HL-60/S4 treated with retinoic acid at 250 ng/mL for 4 days and 3 days (cell line): ENCODE data around the gene UBE2D3.
"Not testable (repeated sequence)": the region's sequence is repeated elsewhere in the genome, so short reads cannot be mapped to it uniquely, and the experiment has no call there.

Experiments used
- in situ Hi-C: fragments of 300-500 bp; cut with MboI; formaldehyde crosslinking; loops from 2 replicates; pipeline ENCODE4 v1.7.0; 2022; ENCODE audit warnings: low sequenced_read_pairs

Gene UBE2D3

DNA sequence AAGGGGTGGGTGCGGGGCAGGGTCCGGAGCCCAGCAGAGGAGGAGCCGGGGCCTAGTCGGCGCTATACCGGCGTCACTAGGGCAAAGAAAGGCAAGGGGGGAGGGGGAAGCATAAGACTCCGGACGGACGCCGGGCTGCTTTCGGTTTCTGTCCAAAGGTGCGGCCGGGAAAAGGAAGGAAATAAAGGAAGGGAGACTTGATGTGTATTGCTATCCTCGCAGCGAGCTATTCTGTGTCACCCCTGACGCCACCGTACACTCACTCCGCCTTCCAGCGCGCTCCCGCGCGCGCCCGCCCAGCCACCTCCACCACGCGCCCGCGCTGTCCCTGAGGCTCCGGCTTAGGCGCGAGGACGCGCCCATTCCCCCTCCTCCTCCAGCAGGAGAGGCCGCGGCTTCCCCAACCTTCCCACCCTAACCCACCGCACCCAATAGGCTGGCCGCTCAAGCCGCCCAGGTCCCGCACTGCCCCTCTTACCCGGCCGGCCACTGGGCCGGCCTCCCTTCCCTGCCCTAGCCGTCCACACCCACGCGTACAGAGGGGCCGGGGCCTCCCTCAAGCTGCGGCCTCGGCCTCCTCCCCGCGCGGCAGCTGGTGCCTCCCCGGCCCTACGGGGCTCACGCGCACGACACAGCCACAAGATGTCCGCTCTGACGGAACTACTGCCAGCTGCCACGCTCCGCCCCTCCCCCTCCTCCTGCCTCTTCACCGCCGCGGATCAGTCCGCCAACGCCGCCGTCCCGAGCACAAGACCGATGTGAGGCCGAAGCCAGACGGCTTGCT lies at the start of gene UBE2D3:
Gene UBE2D3, minus strand, starts transcription at position 662 of the 784 bp plus-strand sequence. CDS start 1,043 bp downstream, outside the sequence.
- in situ Hi-C loops: no loop called here

DNA sequence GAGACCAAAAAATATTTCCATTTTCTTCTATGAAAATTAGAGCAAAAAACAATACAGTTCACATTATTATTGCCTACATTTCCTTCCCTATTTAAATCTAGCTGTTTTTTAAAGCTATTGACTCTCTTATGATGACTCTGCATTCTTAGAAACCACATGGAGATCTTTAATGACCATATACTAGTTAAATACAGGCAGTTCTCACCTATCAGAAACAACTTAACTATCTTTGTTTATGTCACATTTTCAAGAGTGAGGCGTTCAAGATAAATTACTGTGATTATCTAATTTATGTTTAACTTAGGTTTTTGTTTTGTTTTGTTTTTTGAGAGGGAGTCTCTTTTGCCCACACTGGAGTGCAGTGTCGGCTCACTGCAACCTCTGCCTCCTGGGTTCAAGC lies 44.4 kb upstream of the UBE2D3 start:
- in situ Hi-C loops: no loop called here

DNA sequence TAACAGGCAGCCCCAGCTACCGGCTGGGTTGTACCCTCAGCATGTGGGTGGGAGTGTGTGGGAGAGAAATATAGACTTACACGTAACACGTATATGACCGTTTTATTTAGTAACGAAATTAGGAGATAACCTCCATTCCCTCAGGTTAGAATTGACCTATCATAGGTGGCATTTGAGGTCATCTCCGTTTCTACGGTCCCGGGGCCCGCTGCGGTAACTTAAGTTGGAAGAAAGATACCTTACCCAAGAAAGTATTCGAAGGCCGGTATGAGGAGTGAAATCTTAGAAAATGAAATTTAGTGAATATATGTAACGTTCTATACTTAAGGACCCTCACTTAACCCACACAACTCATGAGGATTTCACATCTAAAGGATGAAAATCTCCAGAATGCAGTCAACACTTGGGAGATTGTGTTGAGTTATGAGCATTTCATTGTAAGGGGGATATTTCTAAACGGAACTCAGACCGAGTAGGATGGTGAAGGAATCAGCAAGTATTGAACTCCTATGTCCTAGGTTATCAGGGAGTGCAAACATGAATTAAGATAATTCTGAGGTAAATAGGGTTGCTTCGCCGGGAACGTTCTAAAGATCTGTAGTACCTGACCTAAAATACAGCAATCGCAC lies 42.3 kb upstream of the UBE2D3 start:
- in situ Hi-C loops: no loop called here

DNA sequence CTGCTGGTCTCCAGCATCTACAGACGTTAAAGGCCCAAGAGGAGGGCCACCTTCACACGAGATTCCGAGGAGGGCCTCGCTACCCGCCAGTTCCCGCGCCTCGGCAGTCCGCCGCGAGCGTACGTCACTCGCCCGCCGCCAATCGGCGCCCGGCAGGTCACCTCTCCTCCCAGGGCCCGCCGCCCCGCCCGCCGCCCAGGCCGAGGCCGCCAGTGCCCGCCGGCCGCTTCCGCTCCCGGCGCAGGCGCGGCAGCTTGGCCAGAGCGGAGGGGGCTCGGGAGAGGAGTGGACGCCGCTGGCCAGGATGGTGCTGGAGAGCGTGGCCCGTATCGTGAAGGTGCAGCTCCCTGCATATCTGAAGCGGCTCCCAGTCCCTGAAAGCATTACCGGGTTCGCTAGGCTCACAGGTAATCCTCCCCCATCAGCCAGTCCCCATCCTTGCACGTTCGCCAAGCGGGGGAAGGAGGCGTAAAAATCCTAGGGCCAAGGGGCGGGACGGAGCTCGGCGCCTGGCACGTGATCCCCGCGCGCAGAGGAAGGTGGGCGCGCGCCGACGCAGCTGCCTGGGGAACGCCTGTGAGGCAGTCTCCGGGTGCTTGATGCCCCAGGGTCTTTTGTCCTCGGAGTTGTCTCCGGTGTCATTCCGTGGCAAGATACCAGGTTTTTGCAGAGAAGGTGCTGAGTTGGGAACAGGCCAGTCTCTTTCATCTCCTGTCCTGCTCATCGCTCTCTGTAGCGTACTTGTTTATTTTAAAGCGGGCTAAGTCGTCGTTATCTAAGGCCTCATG lies 41.6 kb upstream of the UBE2D3 start, which contains the start of gene CISD2:
Gene CISD2, plus strand, starts transcription at position 212 of the 788 bp plus-strand sequence. Its CDS starts 93 bp downstream, at position 305.
- in situ Hi-C loops: no loop called here

DNA sequence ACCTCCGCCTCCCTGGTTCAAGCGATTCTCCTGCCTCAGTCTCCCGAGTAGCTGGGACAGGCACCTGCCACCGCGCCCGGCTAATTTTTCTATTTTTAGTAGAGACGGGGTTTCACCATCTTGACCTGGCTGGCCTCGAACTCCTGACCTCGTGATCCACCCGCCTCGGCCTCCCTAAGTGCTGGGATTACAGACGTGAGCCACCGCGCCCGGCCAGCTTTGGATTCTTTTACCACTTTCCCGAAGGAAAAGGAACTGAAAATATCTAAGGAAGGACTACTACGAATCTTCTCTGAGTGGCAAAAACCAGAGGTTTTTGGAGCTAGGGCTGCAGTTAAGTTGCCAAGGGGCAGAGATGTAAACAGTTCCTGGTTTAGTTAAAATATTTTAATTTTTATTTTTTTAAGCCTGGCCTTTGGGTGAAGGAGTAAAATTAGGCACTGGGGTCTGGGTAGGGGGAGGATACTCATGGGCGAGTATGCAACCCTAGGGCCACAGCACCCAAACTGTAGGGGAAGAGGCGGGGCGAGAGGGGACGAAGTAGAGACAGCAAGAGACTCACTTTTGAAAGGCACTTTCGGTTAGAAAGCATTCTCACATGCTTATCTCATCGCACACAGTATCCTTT lies 40.9 kb upstream of the UBE2D3 start:
- in situ Hi-C loops: no loop called here

DNA sequence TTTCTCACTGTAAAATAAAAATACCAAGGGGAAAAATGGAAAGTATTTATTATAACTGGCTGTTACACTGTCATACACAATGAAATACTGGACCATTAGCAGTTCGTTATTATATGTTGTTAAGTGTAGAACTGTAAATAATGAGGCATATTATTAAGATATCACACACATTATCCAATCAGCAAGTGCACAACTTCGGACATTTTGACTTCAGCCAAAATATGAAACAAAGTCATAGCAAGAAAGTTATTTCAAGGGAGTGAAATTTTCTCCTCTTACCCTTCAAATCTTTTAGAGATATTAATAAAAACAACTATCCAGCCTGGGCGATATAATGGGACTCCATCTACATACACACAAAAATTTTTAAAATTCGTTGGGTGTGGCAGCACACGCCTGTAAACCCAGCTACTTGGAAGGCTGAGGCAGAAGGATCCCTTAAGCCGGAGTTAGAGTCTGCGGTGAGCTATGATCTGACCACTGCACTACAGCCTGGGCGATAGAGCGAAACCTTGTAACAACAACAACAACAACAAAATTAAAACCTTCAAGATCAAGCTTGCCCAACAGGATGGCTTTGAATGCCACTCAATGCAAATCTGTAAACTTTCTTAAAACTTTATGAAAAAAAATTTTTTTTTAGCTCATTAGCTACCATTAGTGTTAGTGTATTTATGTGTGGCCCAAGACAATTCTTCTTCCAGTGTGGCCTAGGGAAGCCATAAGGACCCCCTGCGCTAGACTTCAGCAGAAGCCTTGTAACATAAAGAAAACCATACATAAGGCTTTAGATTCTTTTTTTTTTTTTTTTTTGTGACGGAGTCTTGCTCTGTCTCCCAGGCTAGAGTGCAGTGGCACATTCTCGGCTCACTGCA lies 40.2 kb upstream of the UBE2D3 start:
- in situ Hi-C loops: no loop called here

DNA sequence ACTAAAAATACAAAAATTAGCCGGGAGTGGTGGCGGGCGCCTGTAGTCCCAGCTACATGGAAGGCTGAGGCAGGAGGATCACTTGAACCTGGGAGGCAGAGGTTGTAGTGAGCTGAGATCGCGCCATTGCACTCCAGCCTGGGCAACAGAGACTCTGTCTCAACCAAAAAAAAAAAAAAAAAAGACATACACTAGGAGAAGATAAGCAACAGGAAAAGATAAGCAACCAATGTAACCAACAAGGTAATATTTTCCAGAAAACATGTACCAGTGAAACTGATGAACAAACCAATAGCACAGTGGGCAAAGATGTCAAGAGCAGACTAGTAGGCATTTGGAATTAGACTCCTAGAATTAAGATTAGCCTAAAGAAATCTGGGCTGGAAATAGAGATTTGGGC lies 38.0 kb upstream of the UBE2D3 start:
- in situ Hi-C loops: not testable (repeated sequence)

DNA sequence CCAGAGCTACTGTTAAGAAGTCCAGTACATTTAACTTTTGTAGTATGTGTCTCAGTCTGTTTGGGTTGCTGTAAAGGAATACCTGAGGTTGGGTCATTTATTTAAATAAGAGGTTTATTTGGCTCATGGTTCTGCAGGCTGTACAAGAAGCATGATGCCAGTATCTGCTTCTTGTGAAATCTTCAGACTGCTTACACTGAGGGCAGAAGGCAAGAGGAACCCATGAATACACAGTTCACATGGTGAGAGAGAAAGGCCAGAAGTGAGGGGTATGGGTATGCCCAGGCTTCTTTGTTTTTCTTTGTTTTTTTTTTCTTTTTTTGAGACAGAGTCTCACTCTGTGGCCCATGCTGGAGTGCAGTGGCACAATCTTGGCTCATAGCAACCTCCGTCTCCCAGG lies 35.4 kb upstream of the UBE2D3 start:
- in situ Hi-C loops: no loop called here

DNA sequence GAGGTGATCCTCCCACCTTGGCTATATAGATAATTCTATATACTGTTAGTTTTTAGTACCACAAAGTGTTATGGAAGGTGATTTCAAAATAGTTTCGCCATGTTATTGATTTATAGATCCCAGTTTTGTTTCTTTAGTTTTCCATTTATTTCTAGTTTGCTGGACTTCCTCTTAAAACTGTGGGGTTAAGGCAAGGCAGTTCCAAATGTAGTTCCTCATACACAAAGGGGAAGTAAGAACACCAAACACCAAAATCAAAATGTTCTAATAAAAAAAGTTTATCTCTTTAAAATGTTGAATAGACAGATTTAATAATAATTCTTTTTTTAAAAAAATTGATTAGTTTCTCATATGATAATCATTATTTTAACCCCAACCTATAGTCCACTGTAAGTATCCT lies 34.7 kb upstream of the UBE2D3 start:
- in situ Hi-C loops: no loop called here

DNA sequence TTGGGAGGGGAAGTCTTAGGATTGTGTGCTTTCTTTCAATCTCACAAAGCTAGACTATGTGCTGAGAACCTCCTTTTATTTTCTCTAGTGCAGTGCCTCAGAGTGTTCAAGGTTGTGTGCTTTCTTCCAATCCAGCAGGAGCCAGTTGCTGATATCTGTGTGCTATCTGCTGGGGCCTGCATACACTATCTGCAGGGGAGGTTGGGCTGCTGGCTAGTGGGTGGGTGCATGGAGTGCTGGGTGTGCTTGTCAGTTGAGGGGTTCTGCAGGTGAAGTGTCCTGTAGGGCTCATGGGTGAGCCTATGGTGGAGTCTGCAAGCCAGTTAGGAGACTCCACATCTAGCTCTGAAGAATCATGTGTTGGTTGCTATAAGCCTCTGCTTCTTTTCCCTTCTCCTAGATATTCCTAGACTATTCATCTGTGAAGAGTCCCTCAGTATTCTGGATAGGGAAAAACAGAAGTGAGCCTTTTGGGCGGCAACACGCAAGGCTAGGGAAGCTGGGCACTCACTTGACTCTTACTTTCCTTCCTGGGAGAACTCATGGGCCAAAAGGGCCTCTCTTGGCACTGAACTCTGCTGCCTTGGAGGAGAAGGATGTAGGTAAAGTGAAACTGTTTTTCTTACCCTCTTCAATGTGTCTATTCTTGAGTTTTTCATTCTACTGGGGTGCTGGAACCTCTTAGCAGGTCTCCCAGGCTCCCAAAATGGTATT lies 33.4 kb upstream of the UBE2D3 start:
- in situ Hi-C loops: no loop called here

DNA sequence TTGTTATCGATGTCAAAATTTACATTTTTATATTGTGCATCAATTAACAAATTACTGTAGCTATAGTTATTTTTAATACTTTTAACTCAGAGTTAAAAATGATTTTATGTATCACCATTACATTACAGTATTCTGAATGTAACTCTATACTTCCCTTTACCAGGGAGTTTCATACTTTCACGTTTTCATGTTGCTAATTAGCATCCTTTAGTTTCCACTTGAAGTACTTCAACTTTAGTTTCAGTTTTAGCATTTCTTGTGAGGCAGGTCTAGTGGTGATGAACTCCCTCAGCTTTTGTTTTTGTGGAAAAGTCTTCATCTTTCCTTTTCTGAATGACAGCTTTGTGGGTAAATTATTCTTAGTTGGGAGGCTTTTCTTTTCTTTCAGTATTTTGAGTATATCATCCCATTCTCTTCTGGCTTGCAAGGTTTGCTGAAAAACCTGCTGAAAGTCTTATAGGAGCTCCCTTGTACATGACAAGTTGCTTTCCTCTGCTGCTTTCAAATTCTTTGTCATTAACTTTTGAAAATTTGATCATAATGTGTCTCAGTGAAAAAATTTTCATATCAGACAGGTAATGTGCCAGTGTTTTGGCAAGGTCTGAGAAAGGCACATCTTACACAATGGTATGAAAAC lies 31.6 kb upstream of the UBE2D3 start:
- in situ Hi-C loops: no loop called here

DNA sequence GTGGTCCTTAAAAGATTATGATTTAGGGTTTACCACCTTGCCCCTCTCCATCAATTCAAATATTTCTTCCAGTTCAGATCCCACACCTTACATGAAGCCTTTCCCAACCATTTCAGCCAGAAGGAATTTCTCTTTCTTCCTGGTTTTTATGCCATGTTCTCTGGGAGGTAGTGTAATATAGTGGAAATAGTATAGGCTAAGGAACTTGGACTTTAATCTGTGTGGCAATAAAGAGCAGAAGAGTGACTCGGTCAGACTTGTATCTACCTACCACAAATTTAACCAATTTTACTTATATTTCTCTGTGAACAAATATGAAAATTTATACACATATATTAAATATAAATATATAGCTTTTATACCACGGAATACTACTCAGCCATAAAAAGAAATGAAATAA lies 23.0 kb upstream of the UBE2D3 start:
- in situ Hi-C loops: no loop called here

DNA sequence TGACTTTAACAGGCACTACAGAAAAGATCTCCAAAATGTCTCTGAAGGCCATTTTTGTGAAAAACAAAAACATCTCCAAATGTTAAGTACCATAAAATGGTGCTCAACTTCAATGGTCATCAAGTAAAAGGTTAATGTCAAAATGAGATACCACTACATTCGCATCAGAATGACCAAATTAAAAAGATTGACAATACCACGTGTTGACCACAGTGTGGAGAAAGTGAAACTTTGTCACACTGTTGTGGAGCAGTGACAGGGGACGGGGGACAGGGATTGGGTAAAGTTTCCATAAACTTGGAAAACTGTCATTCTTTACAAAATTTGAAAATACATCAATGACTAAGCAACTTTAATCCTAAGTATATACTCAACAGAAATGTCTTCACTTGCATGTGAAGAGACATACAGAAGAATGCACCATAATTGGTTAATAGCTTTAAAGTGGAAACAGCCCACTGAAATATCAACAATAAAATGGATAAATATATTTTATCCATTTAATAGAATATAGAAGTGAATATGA lies 22.3 kb upstream of the UBE2D3 start:
- in situ Hi-C loops: no loop called here

DNA sequence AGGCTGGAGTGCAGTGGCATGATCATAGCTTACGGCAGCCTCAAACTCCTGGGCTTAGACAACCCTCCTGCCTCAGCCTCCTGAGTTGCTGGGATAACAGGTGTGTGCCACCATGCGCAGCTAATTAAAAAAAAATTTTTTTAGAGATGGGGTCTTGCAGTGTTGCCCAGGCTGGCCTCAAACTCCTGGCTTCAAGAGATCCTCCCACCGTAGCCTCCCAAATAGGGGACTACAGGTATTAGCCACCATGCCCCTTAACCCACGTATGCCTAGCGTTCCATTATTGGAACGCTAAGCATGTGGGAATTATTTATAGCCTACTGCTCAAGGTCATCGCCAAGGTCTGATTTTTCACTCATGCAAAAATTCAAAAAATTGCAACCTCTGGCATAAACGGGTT lies 20.3 kb upstream of the UBE2D3 start:
- in situ Hi-C loops: no loop called here

DNA sequence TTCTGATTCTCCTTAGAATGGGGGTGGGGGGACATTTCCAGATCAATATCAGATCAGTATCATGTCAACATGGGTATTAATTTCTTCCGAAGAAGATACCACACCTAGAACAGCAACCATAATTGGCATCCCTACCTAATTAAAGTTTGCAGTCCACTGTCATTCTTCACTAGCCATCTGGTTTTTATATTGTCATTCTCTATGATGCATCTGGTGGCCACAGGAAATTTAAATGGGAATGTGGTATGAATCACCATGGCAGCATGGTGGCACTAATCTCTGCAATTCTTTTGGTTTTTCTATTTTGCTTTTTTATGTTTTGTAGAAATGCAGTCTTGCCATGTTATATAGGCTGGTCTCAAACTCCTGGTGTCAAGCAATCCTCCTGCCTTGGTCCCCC lies 16.6 kb upstream of the UBE2D3 start:
- in situ Hi-C loops: no loop called here

DNA sequence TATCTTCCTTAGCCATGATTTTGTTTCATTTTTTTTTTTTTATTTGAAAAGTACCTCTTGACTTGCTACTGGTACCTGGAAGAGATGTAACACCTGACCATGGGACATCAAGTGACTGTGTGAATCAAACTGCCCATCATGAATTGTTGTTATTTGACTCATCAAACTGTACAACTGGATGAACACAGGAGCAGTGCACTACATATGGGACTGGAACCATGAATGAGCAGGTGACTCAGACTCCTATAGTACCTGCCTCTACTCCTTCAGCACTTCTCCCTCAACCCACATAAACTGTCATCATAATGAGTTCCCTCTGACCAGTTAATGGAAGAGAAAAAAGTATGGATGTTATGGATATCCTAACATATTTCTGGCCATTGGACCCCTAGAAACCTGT lies 15.9 kb upstream of the UBE2D3 start:
- in situ Hi-C loops: no loop called here

DNA sequence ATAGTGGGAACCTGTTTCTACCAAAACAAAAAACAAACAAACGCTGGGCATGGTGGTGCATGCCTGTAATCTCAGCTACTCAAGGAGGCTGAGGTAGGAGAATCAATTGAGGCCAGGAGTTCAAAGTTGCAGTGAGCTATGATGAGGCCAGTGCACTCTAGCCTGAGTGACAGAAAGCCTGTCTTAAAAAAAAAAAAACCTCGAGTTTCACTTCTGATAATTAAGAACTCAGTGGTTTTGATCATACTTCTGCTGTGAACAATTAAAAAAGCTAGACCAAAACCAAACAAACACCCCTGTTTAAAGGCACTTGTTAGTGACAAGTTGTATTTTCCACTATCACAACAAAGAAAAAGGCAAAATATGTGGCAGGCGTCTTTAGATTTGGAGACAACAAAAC lies 15.0 kb upstream of the UBE2D3 start:
- in situ Hi-C loops: no loop called here

DNA sequence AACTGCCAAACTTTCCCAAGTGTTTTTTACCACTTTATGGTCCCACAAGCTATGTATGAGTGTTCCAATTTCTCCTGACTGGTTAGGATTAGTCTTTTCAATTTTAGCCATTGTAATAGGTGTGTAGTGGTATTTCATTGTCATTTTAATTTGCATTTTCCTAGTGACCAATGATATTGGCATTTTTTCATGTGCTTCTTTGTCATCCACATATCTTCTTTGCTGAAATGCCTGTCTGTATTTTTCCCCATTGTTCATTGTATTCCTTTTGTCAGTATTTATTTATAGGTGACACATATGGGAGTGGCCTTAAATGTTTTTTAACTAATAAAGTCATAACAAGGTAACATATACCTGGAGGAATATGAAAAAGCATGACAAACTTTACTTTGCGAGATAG lies 9.2 kb upstream of the UBE2D3 start:
- in situ Hi-C loops: no loop called here

DNA sequence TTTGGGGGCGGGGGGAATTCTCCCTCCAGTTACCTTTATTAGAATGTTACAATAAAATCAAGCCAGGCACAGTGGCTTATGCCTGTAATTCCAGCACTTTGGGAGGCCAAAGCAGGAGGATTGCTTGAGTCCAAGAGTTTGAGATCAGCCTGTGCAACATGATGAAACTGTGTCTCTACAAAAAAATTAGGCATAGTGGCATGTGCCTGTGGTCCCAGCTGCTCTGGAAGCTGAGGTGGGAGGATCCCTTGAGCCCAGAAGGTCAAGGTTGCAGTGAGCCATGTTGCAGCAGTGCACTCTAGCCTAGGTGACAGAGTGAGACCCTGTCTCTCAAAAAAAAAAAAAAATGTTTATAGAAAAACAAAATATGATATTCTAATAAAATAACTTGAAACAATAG lies 5.3 kb upstream of the UBE2D3 start:
- in situ Hi-C loops: no loop called here
